ENCODE results near the gene PRM1.

GRCh38 chr16:11264155-11264832 is 16.8 kb downstream of the PRM1 start:
- TF ChIP-seq, protein P1, sequence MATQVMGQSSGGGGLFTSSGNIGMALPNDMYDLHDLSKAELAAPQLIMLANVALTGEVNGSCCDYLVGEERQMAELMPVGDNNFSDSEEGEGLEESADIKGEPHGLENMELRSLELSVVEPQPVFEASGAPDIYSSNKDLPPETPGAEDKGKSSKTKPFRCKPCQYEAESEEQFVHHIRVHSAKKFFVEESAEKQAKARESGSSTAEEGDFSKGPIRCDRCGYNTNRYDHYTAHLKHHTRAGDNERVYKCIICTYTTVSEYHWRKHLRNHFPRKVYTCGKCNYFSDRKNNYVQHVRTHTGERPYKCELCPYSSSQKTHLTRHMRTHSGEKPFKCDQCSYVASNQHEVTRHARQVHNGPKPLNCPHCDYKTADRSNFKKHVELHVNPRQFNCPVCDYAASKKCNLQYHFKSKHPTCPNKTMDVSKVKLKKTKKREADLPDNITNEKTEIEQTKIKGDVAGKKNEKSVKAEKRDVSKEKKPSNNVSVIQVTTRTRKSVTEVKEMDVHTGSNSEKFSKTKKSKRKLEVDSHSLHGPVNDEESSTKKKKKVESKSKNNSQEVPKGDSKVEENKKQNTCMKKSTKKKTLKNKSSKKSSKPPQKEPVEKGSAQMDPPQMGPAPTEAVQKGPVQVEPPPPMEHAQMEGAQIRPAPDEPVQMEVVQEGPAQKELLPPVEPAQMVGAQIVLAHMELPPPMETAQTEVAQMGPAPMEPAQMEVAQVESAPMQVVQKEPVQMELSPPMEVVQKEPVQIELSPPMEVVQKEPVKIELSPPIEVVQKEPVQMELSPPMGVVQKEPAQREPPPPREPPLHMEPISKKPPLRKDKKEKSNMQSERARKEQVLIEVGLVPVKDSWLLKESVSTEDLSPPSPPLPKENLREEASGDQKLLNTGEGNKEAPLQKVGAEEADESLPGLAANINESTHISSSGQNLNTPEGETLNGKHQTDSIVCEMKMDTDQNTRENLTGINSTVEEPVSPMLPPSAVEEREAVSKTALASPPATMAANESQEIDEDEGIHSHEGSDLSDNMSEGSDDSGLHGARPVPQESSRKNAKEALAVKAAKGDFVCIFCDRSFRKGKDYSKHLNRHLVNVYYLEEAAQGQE (IDR thresholded peaks at IDR 0.05): no peak
- no peak for TF ChIP-seq MAFK (IDR thresholded peaks at IDR 0.05; ENCODE audit: partially characterized antibody)
- TF ChIP-seq, protein P2, sequence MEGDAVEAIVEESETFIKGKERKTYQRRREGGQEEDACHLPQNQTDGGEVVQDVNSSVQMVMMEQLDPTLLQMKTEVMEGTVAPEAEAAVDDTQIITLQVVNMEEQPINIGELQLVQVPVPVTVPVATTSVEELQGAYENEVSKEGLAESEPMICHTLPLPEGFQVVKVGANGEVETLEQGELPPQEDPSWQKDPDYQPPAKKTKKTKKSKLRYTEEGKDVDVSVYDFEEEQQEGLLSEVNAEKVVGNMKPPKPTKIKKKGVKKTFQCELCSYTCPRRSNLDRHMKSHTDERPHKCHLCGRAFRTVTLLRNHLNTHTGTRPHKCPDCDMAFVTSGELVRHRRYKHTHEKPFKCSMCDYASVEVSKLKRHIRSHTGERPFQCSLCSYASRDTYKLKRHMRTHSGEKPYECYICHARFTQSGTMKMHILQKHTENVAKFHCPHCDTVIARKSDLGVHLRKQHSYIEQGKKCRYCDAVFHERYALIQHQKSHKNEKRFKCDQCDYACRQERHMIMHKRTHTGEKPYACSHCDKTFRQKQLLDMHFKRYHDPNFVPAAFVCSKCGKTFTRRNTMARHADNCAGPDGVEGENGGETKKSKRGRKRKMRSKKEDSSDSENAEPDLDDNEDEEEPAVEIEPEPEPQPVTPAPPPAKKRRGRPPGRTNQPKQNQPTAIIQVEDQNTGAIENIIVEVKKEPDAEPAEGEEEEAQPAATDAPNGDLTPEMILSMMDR (IDR thresholded peaks at IDR 0.05): no peak
- TF ChIP-seq, protein P3, sequence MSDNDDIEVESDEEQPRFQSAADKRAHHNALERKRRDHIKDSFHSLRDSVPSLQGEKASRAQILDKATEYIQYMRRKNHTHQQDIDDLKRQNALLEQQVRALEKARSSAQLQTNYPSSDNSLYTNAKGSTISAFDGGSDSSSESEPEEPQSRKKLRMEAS (IDR thresholded peaks at IDR 0.05): no peak
- TF ChIP-seq SMC3 (IDR thresholded peaks at IDR 0.05): no peak
- TF ChIP-seq RAD21 (conservative IDR thresholded peaks at IDR 0.05 in 1 of 2, IDR thresholded peaks at IDR 0.05 in 1 of 2): no peak
- no peak for TF ChIP-seq RCOR1 (IDR thresholded peaks at IDR 0.05; ENCODE audit: low read depth, low read length)
- TF ChIP-seq PHF8 (IDR thresholded peaks at IDR 0.05; ENCODE audit: borderline replicate concordance, low read depth): no peak
